ENCODE data around the gene SPOCK1. TPM values are rescaled to one million over a fixed set of nuclear protein-coding genes. Genes with fewer than 3 reads are reported as not detected.

The SPOCK1 gene
- total and polyA plus RNA-seq, 4 donors: 0.07 to 0.18 (median 0.17) TPM; not detected in 1

GRCh38 chr5:137036640-137037039, 462.5 kb downstream of the SPOCK1 start (continued):
- no peak for TF ChIP-seq NR2F2 (IDR thresholded peaks at IDR 0.05)
- no peak for TF ChIP-seq RXRA (IDR thresholded peaks at IDR 0.05)
- no peak for TF ChIP-seq MAX (IDR thresholded peaks at IDR 0.05)
- no peak for TF ChIP-seq RAD21 (IDR thresholded peaks at IDR 0.05)
- TF ChIP-seq GABPA (IDR thresholded peaks at IDR 0.05 in 1 of 2, conservative IDR thresholded peaks at IDR 0.05 in 1 of 2): no peak
- no peak for TF ChIP-seq HNF4A (conservative IDR thresholded peaks at IDR 0.05)
- no peak for TF ChIP-seq JUND (IDR thresholded peaks at IDR 0.05)
- TF ChIP-seq CTCF (IDR thresholded peaks at IDR 0.05; ENCODE audit: low read depth, low read length, missing input control): no peak
- TF ChIP-seq TAF1 (conservative IDR thresholded peaks at IDR 0.05): no peak
- no peak for TF ChIP-seq HNF4G (IDR thresholded peaks at IDR 0.05)

DNA sequence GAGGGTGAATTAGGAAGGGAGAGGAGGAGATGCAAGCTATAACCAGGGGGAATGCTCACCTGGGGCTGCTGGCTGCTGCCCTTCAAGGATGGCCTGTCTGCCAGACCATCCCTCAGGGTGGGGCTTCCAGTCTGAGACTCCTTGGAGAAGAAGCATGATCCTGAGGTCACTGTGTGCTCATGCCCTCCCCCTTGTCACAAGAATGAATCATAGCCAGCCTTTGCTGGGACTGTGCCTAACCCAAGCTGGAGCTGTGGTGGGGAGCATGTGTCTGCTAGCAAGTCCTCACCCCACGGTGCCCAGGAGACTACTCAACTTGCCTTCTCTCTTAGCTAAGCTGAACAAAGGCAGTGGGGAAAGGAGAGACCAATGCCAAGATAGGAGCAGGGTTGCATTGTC, 463.6 kb downstream of the SPOCK1 start:
- Histone ChIP-seq H3K36me3 (ENCODE audit: control insufficient read depth in 4 of 4, insufficient read depth in 3 of 4, low read depth in 1 of 4, low read length in 3 of 4) (no peaks in the 10 kb centered on the region), H3K9ac (ENCODE audit: low read depth in 1 of 2, low read length in 2 of 2) (no peak overlapping the region), H3K4me1 (ENCODE audit: control insufficient read depth in 4 of 4, insufficient read depth in 4 of 4, low read length in 3 of 4) (no peaks in the 10 kb centered on the region), H3K4me3 (ENCODE audit: low read depth in 1 of 3, low read length in 3 of 3) (no peak overlapping the region), H3K27me3 (ENCODE audit: control insufficient read depth in 4 of 4, insufficient read depth in 4 of 4, low read length in 3 of 4) (peaks cover 0 to 3% (median under 1%) of the 10 kb centered on the region in 4 donors), H3K27ac (ENCODE audit: low read depth in 1 of 2, low read length in 2 of 2) (no peak overlapping the region), H3K9me3 (ENCODE audit: control insufficient read depth in 4 of 4, low read length in 3 of 4) (peaks cover 0 to 3% (median 0%) of the 10 kb centered on the region in 4 donors)
- DNase-seq (ENCODE audit: low spot score): no peak
- TF ChIP-seq NR2F2 (IDR thresholded peaks at IDR 0.05) (no peak), FOXA1 (IDR thresholded peaks at IDR 0.05) (no peak), SP1 (IDR thresholded peaks at IDR 0.05) (no peak)
- WGBS: 54% methylated on average over 1 of the region's 1 CpG

- H3K27me3 ChIP-seq (ENCODE audit: control insufficient read depth in 4 of 4, insufficient read depth in 4 of 4, low read length in 3 of 4): peaks cover 0 to 3% (median 2%) of the 10 kb centered on the region in 4 donors
- H3K4me1 ChIP-seq (ENCODE audit: control insufficient read depth in 4 of 4, insufficient read depth in 4 of 4, low read length in 3 of 4): no peaks in the 10 kb centered on the region
- H3K9ac ChIP-seq (ENCODE audit: low read depth in 1 of 2, low read length in 2 of 2): no peak overlapping the region
- no peaks in the 10 kb centered on the region for H3K9me3 ChIP-seq (ENCODE audit: control insufficient read depth in 4 of 4, low read length in 3 of 4)
- no peak overlapping the region for H3K27ac ChIP-seq (ENCODE audit: low read depth in 1 of 2, low read length in 2 of 2)
- no peaks in the 10 kb centered on the region for H3K36me3 ChIP-seq (ENCODE audit: control insufficient read depth in 4 of 4, insufficient read depth in 3 of 4, low read depth in 1 of 4, low read length in 3 of 4)
- no peak overlapping the region for H3K4me3 ChIP-seq (ENCODE audit: low read depth in 1 of 3, low read length in 3 of 3)
- no peak for DNase-seq (ENCODE audit: low spot score)
- WGBS: 68% methylated on average over 10 of the region's 10 CpGs
- TF ChIP-seq FOXA1 (IDR thresholded peaks at IDR 0.05): no peak
- TF ChIP-seq EGR1 (IDR thresholded peaks at IDR 0.05; ENCODE audit: low read depth in 2 of 2): no peak
- no peak for TF ChIP-seq HNF4G (IDR thresholded peaks at IDR 0.05)
- TF ChIP-seq, protein P1, sequence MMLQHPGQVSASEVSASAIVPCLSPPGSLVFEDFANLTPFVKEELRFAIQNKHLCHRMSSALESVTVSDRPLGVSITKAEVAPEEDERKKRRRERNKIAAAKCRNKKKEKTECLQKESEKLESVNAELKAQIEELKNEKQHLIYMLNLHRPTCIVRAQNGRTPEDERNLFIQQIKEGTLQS (IDR thresholded peaks at IDR 0.05): no peak
- no peak for TF ChIP-seq SP1 (IDR thresholded peaks at IDR 0.05)
- no peak for TF ChIP-seq JUND (IDR thresholded peaks at IDR 0.05)
- TF ChIP-seq RAD21 (IDR thresholded peaks at IDR 0.05): no peak
- TF ChIP-seq NR2F2 (IDR thresholded peaks at IDR 0.05): no peak
- TF ChIP-seq CTCF (IDR thresholded peaks at IDR 0.05; ENCODE audit: low read depth, low read length, missing input control): no peak
Observed at GRCh38 chr5:137034764-137035479, 464.2 kb downstream of the SPOCK1 start.
